Ishikawa (cell line): ENCODE data around the gene CPXM1.

ENCODE experiments used
- CEBPB ChIP-seq: IDR thresholded peaks from 2 replicates; pipeline ENCODE4 v1.6.1; 2012
- CREB1 ChIP-seq: IDR thresholded peaks from 2 replicates; pipeline ENCODE4 v1.6.1; 2012; ENCODE audit warnings: low read depth
- EP300 ChIP-seq: IDR thresholded peaks from 2 replicates; pipeline ENCODE4 v1.6.1; 2012; ENCODE audit warnings: borderline replicate concordance
- REST ChIP-seq: IDR thresholded peaks from 2 replicates; pipeline ENCODE4 v1.6.1; 2012; ENCODE audit warnings: low read depth, mild to moderate bottlenecking
- TAF1 ChIP-seq: IDR thresholded peaks from 2 replicates; pipeline ENCODE4 v1.6.1; 2012; ENCODE audit warnings: low read depth, mild to moderate bottlenecking

GRCh38 chr20:2794866-2795447, 5.5 kb downstream of the CPXM1 start:
- TF ChIP-seq EP300 (no peak), CEBPB (no peak), CREB1 (no peak), TAF1 (no peak), REST (no peak)
